ENCODE results near the gene HCCS.

The HCCS gene

GRCh38 chrX:11172415-11172814, 61.3 kb downstream of the HCCS start:
- Histone ChIP-seq H4K20me1 (ENCODE audit: insufficient read depth) (no peaks in the 10 kb centered on the region), H3K9ac (no peak overlapping the region), H3K4me3 (IDR thresholded peaks at IDR 0.05; ENCODE audit: insufficient read depth, low read depth, low read length) (no peak overlapping the region), H3K79me2 (ENCODE audit: insufficient read depth, low read depth) (no peaks in the 10 kb centered on the region), H3K27ac (no peak overlapping the region), H2AFZ (ENCODE audit: low read depth) (no peak overlapping the region), H3K36me3 (ENCODE audit: insufficient read depth) (no peaks in the 10 kb centered on the region), H3K4me2 (no peak overlapping the region), H3K27me3 (ENCODE audit: insufficient read depth, low read depth) (no peaks in the 10 kb centered on the region), H3K4me1 (ENCODE audit: low read depth, poor library complexity, severe bottlenecking) (peaks cover 13% of the 10 kb centered on the region)
- TF ChIP-seq, protein P1, sequence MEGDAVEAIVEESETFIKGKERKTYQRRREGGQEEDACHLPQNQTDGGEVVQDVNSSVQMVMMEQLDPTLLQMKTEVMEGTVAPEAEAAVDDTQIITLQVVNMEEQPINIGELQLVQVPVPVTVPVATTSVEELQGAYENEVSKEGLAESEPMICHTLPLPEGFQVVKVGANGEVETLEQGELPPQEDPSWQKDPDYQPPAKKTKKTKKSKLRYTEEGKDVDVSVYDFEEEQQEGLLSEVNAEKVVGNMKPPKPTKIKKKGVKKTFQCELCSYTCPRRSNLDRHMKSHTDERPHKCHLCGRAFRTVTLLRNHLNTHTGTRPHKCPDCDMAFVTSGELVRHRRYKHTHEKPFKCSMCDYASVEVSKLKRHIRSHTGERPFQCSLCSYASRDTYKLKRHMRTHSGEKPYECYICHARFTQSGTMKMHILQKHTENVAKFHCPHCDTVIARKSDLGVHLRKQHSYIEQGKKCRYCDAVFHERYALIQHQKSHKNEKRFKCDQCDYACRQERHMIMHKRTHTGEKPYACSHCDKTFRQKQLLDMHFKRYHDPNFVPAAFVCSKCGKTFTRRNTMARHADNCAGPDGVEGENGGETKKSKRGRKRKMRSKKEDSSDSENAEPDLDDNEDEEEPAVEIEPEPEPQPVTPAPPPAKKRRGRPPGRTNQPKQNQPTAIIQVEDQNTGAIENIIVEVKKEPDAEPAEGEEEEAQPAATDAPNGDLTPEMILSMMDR (conservative IDR thresholded peaks at IDR 0.05; ENCODE audit: low read depth, low read length) = no peak

All from KMS-11 (cell line).